GM12873 (cell line): ENCODE data around the gene MPLKIP.

Source experiments
- TF ChIP-seq, protein P1 (sequence below): IDR thresholded peaks from 2 replicates; pipeline ENCODE4 v1.5.1; 2012; ENCODE audit warnings: low read depth, mild to moderate bottlenecking, moderate library complexity, low read length, control low read depth; ENCODE audit not compliant: insufficient read depth; ENCODE audit errors: missing control alignments

Gene MPLKIP

DNA sequence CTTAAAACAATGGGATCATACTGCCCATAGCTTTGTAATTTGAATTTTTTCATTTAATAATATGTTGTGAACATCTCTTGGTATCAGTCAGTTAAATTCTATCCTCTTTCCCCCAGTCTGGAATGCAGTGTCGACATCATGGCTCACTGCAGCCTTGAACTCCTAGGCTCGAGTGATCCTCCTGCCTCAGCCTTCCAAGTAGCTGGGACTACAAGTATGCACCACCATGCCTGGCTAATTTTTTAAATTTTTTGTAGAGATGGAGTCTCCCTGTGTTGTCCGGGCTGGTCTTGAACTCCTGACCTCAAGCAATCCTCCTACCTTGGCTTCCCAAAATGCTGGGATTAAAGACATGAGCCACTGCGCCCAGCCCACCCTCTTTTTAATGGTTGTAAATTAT is 34.6 kb downstream of the MPLKIP start:
- TF ChIP-seq, protein P1, sequence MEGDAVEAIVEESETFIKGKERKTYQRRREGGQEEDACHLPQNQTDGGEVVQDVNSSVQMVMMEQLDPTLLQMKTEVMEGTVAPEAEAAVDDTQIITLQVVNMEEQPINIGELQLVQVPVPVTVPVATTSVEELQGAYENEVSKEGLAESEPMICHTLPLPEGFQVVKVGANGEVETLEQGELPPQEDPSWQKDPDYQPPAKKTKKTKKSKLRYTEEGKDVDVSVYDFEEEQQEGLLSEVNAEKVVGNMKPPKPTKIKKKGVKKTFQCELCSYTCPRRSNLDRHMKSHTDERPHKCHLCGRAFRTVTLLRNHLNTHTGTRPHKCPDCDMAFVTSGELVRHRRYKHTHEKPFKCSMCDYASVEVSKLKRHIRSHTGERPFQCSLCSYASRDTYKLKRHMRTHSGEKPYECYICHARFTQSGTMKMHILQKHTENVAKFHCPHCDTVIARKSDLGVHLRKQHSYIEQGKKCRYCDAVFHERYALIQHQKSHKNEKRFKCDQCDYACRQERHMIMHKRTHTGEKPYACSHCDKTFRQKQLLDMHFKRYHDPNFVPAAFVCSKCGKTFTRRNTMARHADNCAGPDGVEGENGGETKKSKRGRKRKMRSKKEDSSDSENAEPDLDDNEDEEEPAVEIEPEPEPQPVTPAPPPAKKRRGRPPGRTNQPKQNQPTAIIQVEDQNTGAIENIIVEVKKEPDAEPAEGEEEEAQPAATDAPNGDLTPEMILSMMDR, result no peak

- TF ChIP-seq, protein P1, result no peak
These were observed 35.6 kb downstream of the MPLKIP start for GRCh38 chr7:40098810-40099209.

- TF ChIP-seq, protein P1, result no peak
These were observed 36.7 kb downstream of the MPLKIP start for GRCh38 chr7:40097728-40098127.

DNA sequence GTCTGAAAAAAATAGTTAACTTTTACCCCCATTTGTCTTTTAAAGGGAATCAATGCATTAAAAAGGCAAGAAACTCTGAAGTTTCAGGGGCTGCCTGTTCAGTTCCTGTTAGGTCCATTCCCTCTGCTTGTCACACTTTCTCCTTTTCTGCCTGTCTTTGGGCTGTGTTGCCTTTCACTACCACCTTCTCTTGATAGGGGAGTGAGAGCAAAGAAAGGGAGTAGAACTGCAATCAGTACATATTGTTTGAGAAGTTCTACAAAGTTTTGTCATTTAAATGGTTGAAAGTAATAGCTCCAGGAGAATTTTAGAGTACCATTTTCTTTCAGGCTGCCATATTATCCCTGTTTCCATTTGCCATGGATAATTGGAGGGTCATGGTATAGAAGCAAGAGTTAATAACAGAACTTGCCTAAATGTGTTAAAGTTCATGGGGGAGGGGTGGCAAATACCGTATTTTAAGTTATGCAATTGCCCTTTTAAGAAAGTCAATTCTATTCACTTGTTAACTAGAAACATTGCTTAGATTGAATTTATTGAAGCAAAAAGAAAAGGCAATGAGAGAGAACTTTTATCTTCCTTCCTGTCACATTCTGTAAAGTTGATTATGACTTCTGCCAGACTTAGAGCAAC is 38.6 kb downstream of the MPLKIP start:
- TF ChIP-seq, protein P1, result no peak

- TF ChIP-seq, protein P1, result no peak
These were observed 39.2 kb downstream of the MPLKIP start for GRCh38 chr7:40095230-40095629.

DNA sequence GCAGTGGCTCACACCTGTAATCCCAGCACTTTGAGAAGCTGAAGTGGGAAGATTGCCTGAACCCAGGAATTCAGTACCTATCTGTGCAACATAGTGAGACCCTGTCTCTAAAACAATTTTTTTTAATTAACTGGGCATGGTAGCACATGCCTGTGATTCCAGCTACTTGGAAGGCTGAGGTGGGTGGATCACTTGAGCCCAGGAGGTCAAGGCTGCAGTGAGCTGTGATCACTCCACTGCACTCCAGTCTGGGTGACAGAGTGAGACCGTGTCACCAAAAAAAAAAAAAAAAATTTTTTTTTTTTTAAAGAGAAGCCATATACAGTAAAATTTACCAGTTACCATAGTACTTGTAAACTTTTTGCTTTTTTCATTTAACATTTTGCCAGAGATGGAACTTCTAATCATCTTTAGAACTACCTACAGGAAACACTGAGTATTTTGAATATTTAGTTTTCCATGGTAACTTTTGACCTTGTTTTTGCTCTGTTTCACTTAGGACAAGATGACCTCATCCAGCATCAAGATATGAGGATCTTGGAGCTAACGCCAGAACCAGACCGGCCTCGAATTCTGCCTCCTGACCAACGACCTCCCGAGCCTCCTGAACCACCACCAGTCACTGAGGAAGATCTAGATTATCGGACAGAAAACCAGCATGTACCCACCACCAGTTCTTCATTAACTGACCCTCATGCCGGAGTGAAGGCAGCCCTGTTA is 40.6 kb downstream of the MPLKIP start:
- TF ChIP-seq, protein P1, result no peak

GRCh38 chr7:40092182-40092581 is 42.2 kb downstream of the MPLKIP start:
- TF ChIP-seq, protein P1, result no peak
